GM21619 (cell line): Measurements from ENCODE around the gene PRDM5.

Experiments used
- ATAC-seq: cut with Tn5 transposase; IDR thresholded peaks from one replicate; pipeline ENCODE4 v1.9.1; 2021; ENCODE audit not compliant: unreplicated experiment

Gene PRDM5

GRCh38 chr4:120824946-120825345 lies 97.6 kb downstream of the PRDM5 start:
- no peak for ATAC-seq

GRCh38 chr4:120821977-120822376 lies 100.5 kb downstream of the PRDM5 start:
- ATAC-seq: no peak

GRCh38 chr4:120821029-120821428 lies 101.5 kb downstream of the PRDM5 start:
- ATAC-seq: no peak

GRCh38 chr4:120819805-120820437 lies 102.6 kb downstream of the PRDM5 start:
- no peak for ATAC-seq

GRCh38 chr4:120816296-120816965 lies 106.1 kb downstream of the PRDM5 start:
- no peak for ATAC-seq

GRCh38 chr4:120815361-120815760 lies 107.2 kb downstream of the PRDM5 start:
- ATAC-seq: no peak

- no peak for ATAC-seq
Observed at GRCh38 chr4:120814886-120815285, 107.6 kb downstream of the PRDM5 start.

GRCh38 chr4:120812216-120812615 lies 110.3 kb downstream of the PRDM5 start:
- no peak for ATAC-seq

GRCh38 chr4:120809518-120809917 lies 113.0 kb downstream of the PRDM5 start:
- ATAC-seq: no peak

GRCh38 chr4:120808475-120809141 lies 113.9 kb downstream of the PRDM5 start:
- ATAC-seq: no peak

GRCh38 chr4:120801137-120801758 lies 121.3 kb downstream of the PRDM5 start:
- no peak for ATAC-seq

GRCh38 chr4:120798570-120798969 lies 124.0 kb downstream of the PRDM5 start:
- ATAC-seq: no peak

- no peak for ATAC-seq
Observed at GRCh38 chr4:120796271-120796670, 126.3 kb downstream of the PRDM5 start.

- ATAC-seq: no peak
Observed at GRCh38 chr4:120785202-120785601, 137.3 kb downstream of the PRDM5 start.

GRCh38 chr4:120777459-120777858 lies 145.1 kb downstream of the PRDM5 start:
- no peak for ATAC-seq

GRCh38 chr4:120775431-120775830 lies 147.1 kb downstream of the PRDM5 start:
- no peak for ATAC-seq

- no peak for ATAC-seq
Observed at GRCh38 chr4:120773641-120774040, 148.9 kb downstream of the PRDM5 start.

GRCh38 chr4:120771907-120772306 lies 150.6 kb downstream of the PRDM5 start:
- ATAC-seq: no peak

- no peak for ATAC-seq
Observed at GRCh38 chr4:120770897-120771296, 151.6 kb downstream of the PRDM5 start.

- ATAC-seq: no peak
Observed at GRCh38 chr4:120769227-120769626, 153.3 kb downstream of the PRDM5 start.

- ATAC-seq: no peak
Observed at GRCh38 chr4:120765260-120765680, 157.3 kb downstream of the PRDM5 start.

- ATAC-seq: no peak
Observed at GRCh38 chr4:120763650-120764049, 158.9 kb downstream of the PRDM5 start.
